SK-N-MC (cell line): Measurements from ENCODE around the gene EXOSC1.

ENCODE experiments used
- EZH2 ChIP-seq: fragments of 200-600 bp; sonication (generic); IDR thresholded peaks from one replicate; pipeline ENCODE4 v1.6.1; 2017; ENCODE audit warnings: antibody characterized with exemption
- FOXP2 ChIP-seq: optimal IDR thresholded peaks from 2 replicates; pipeline ENCODE3; 2011; ENCODE audit warnings: mild to moderate bottlenecking, moderate library complexity; ENCODE audit not compliant: insufficient read depth; ENCODE audit errors: extremely low read length, control extremely low read depth
- POLR2AphosphoS5 ChIP-seq: IDR thresholded peaks from 2 replicates; pipeline ENCODE4 v1.6.1; 2012; ENCODE audit warnings: mild to moderate bottlenecking, low read depth, low read length, borderline replicate concordance

DNA sequence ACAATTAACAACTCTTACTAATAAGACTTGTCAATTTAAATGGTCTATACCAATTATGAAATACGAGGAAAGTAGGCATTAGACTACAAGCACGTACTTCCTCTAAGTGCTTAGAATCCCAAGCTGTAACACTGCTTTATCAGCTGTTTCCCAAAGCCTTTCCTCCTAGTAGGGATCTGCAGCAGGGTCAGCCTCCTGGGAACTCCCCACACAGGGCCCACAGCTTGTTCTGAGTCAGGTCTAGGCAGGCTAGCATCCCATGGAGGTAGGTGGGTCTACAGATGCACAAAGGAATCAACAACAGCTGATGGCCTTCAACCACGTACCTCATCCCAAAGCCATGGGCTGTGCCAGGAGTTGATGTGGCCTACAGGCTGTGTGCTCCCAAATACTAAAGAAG is 37.7 kb upstream of the EXOSC1 start:
- TF ChIP-seq EZH2, result no peak
- TF ChIP-seq POLR2AphosphoS5, result no peak
- no peak for TF ChIP-seq FOXP2
